ENCODE measurements around the gene BTBD9. TPM values are rescaled to one million over a fixed set of nuclear protein-coding genes. Genes with fewer than 3 reads are reported as not detected.

BTBD9 gene
- total RNA-seq, 5 donors from 2014 or later (not counting 1 experiment from before 2014, with no cell fraction given), result 29.3 to 67.7 (median 38.1) TPM

GRCh38 chr6:38378801-38379200 is 260.9 kb downstream of the BTBD9 start:
- H3K36me3 Mint-ChIP-seq, result no peaks in the 10 kb centered on the region
- H3K9me3 Mint-ChIP-seq, result no peaks in the 10 kb centered on the region
- Histone ChIP-seq H3K36me3 (ENCODE audit: control insufficient read depth in 2 of 2, extremely low read depth in 1 of 2, insufficient read depth in 1 of 2, low read length in 1 of 2) (no peaks in the 10 kb centered on the region), H3K27me3 (replicated peaks in 1 of 2; ENCODE audit: control insufficient read depth in 2 of 2, extremely low read depth in 1 of 2, insufficient read depth in 2 of 2, low read length in 1 of 2) (no peaks in the 10 kb centered on the region), H3K4me3 (ENCODE audit: control insufficient read depth in 1 of 2, extremely low read depth in 1 of 2, low read length in 1 of 2) (no peak overlapping the region), H3K27ac (ENCODE audit: low read length) (no peak overlapping the region), H3K4me1 (ENCODE audit: control insufficient read depth in 1 of 2, extremely low read depth in 1 of 2, insufficient read depth in 2 of 2, low read length in 2 of 2) (no peaks in the 10 kb centered on the region), H3K9me3 (no peaks in the 10 kb centered on the region)
- ChIA-PET CTCF (no interaction called here), POLR2A (no interaction called here)
- H3K27me3 Mint-ChIP-seq, result no peaks in the 10 kb centered on the region
- no CpG with 5 or more reads among the region's 7 CpGs for WGBS (ENCODE audit: insufficient coverage)
- DNase-seq, result no peak
- peaks cover 2 to 11% (median 3%) of the 10 kb centered on the region in 3 donors for H3K4me1 Mint-ChIP-seq
- no peak overlapping the region for H3K27ac Mint-ChIP-seq
- ATAC-seq (replicated peaks in 1 of 4), result no peak
- H3K4me3 Mint-ChIP-seq, result no peak overlapping the region

GRCh38 chr6:38375937-38376336 is 263.8 kb downstream of the BTBD9 start:
- H3K27me3 ChIP-seq (replicated peaks in 1 of 2; ENCODE audit: control insufficient read depth in 2 of 2, extremely low read depth in 1 of 2, insufficient read depth in 2 of 2, low read length in 1 of 2), result no peaks in the 10 kb centered on the region
- WGBS (ENCODE audit: insufficient coverage), result no CpG with 5 or more reads among the region's 2 CpGs
- Mint-ChIP-seq H3K9me3 (no peaks in the 10 kb centered on the region), H3K4me3 (no peak overlapping the region), H3K27me3 (no peaks in the 10 kb centered on the region), H3K36me3 (no peaks in the 10 kb centered on the region), H3K4me1 (peaks cover 2 to 11% (median 5%) of the 10 kb centered on the region in 3 donors), H3K27ac (no peak overlapping the region)
- CTCF ChIA-PET, result no interaction called here
- H3K9me3 ChIP-seq, result no peaks in the 10 kb centered on the region
- no peaks in the 10 kb centered on the region for H3K4me1 ChIP-seq (ENCODE audit: control insufficient read depth in 1 of 2, extremely low read depth in 1 of 2, insufficient read depth in 2 of 2, low read length in 2 of 2)
- no peak overlapping the region for H3K4me3 ChIP-seq (ENCODE audit: control insufficient read depth in 1 of 2, extremely low read depth in 1 of 2, low read length in 1 of 2)
- H3K27ac ChIP-seq (ENCODE audit: low read length), result no peak overlapping the region
- DNase-seq (no peak), ATAC-seq (replicated peaks in 1 of 4) (no peak)
- POLR2A ChIA-PET, result no interaction called here
- H3K36me3 ChIP-seq (ENCODE audit: control insufficient read depth in 2 of 2, extremely low read depth in 1 of 2, insufficient read depth in 1 of 2, low read length in 1 of 2), result no peaks in the 10 kb centered on the region

DNA sequence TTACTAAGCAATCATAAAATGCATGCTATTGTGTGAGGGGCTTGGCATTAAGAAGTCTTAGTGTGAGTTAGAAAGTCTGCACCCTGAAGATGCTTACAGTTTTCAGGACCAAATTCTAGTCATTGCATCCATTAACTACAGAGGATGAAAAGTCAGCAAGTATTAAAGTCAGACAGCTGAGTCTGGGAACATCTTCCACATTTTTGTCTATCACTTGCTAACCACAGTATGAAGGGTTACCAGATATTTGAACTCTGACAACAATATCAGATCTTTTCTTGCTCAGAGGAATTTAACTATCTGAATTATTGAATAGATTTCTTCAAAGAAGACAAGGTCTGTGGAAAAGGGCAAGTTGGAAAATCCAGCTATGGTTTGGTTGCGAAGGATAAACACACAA is 264.4 kb downstream of the BTBD9 start:
- Histone ChIP-seq H3K36me3 (ENCODE audit: control insufficient read depth in 2 of 2, extremely low read depth in 1 of 2, insufficient read depth in 1 of 2, low read length in 1 of 2) (no peaks in the 10 kb centered on the region), H3K9me3 (no peaks in the 10 kb centered on the region), H3K27me3 (replicated peaks in 1 of 2; ENCODE audit: control insufficient read depth in 2 of 2, extremely low read depth in 1 of 2, insufficient read depth in 2 of 2, low read length in 1 of 2) (no peaks in the 10 kb centered on the region), H3K4me3 (ENCODE audit: control insufficient read depth in 1 of 2, extremely low read depth in 1 of 2, low read length in 1 of 2) (no peak overlapping the region), H3K4me1 (ENCODE audit: control insufficient read depth in 1 of 2, extremely low read depth in 1 of 2, insufficient read depth in 2 of 2, low read length in 2 of 2) (no peaks in the 10 kb centered on the region), H3K27ac (ENCODE audit: low read length) (no peak overlapping the region)
- DNase-seq (no peak), ATAC-seq (replicated peaks in 1 of 4) (no peak)
- WGBS (ENCODE audit: insufficient coverage), result no CpG with 5 or more reads among the region's 1 CpG
- Mint-ChIP-seq H3K4me1 (peaks cover 3 to 11% (median 5%) of the 10 kb centered on the region in 3 donors), H3K27ac (no peak overlapping the region), H3K4me3 (no peak overlapping the region), H3K36me3 (no peaks in the 10 kb centered on the region), H3K27me3 (no peaks in the 10 kb centered on the region), H3K9me3 (no peaks in the 10 kb centered on the region)
- CTCF ChIA-PET, result no interaction called here
- POLR2A ChIA-PET, result no interaction called here

DNA sequence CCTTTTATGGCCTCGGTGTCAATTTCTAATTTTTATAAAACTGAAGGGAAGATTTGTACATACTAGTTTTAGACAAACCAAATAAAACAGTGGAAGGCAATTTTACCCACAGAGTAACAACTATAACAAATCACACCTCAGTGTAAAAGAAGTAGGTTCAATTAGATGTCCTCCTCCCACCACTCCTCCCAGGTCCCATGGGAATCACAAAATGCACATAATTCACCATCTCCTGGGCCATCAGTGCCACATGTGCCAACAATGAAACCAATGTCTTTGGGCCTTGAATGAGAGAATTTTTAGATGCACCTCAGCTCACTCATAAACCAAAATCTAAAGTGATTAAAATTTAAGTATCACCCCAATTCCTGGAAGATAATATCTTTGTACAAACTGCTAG is 267.8 kb downstream of the BTBD9 start:
- Mint-ChIP-seq H3K36me3 (peaks cover 10% of the 10 kb centered on the region), H3K9me3 (no peaks in the 10 kb centered on the region), H3K4me1 (peaks cover 0 to 5% (median 2%) of the 10 kb centered on the region in 3 donors), H3K27me3 (no peaks in the 10 kb centered on the region), H3K4me3 (no peak overlapping the region), H3K27ac (no peak overlapping the region)
- DNase-seq, result no peak
- Histone ChIP-seq H3K27me3 (replicated peaks in 1 of 2; ENCODE audit: control insufficient read depth in 2 of 2, extremely low read depth in 1 of 2, insufficient read depth in 2 of 2, low read length in 1 of 2) (no peaks in the 10 kb centered on the region), H3K4me1 (ENCODE audit: control insufficient read depth in 1 of 2, extremely low read depth in 1 of 2, insufficient read depth in 2 of 2, low read length in 2 of 2) (no peaks in the 10 kb centered on the region), H3K4me3 (ENCODE audit: control insufficient read depth in 1 of 2, extremely low read depth in 1 of 2, low read length in 1 of 2) (no peak overlapping the region), H3K9me3 (no peaks in the 10 kb centered on the region), H3K36me3 (ENCODE audit: control insufficient read depth in 2 of 2, extremely low read depth in 1 of 2, insufficient read depth in 1 of 2, low read length in 1 of 2) (no peaks in the 10 kb centered on the region), H3K27ac (ENCODE audit: low read length) (no peak overlapping the region)
- WGBS (ENCODE audit: insufficient coverage), result no CpG with 5 or more reads among the region's 1 CpG
- ChIA-PET POLR2A (no interaction called here), CTCF (no interaction called here)
- ATAC-seq (replicated peaks in 1 of 4), result no peak

DNA sequence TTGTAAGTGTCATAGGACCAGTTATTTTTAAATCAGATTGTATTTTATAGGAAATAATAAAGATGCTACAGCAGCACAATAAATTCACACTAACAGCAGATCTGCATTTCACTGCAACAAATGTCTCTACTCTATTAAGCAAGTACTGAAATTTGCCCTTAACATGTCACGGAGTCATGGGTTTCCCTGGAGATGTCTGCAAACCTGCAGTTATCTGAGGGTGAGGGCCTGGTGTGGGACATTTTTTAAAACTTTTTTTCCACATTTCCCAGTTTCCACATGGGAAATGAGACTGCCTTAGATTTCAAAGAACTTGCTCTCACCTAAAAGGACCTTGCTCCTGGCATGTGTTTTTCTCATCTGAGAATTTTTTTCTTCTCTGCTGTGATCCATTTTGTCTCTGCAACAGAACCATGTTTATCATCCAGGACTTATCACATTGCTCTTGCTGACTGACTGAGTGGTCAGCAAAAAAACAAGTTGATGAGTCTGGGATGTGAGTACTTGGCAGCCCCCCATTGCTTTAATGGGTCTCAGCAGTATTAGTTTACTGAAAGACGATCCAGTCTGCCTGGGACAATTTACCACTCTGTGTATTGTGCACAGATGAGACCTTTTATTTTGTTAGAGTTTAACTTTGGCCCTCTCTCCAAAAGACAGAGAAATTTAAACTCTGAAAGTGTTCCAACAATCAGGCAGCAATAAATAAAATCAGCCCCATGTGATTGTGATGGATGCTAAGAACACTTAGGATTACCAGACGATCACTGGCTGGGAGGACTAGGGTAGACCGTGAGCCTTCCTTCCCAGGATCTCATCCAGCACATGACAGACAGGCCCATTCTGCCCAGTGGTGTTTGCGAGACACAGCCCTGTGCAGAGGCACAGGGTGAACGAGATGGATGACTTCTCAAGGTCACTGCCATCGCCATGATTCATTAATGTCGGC is 268.8 kb downstream of the BTBD9 start:
- H3K4me3 Mint-ChIP-seq, result no peak overlapping the region
- Histone ChIP-seq H3K36me3 (ENCODE audit: control insufficient read depth in 2 of 2, extremely low read depth in 1 of 2, insufficient read depth in 1 of 2, low read length in 1 of 2) (no peaks in the 10 kb centered on the region), H3K4me1 (ENCODE audit: control insufficient read depth in 1 of 2, extremely low read depth in 1 of 2, insufficient read depth in 2 of 2, low read length in 2 of 2) (no peaks in the 10 kb centered on the region), H3K27ac (ENCODE audit: low read length) (no peak overlapping the region), H3K4me3 (ENCODE audit: control insufficient read depth in 1 of 2, extremely low read depth in 1 of 2, low read length in 1 of 2) (no peak overlapping the region), H3K9me3 (no peaks in the 10 kb centered on the region), H3K27me3 (replicated peaks in 1 of 2; ENCODE audit: control insufficient read depth in 2 of 2, extremely low read depth in 1 of 2, insufficient read depth in 2 of 2, low read length in 1 of 2) (no peaks in the 10 kb centered on the region)
- ChIA-PET POLR2A (interaction anchor here in 1 of 2 donors (0.6 kb wide), 1 partner anchor 552 kb away, joined by 4 read pairs; no protein-coding TSS in a partner anchor), CTCF (no interaction called here)
- DNase-seq (no peak), ATAC-seq (replicated peaks in 1 of 4) (no peak)
- no peak overlapping the region for H3K27ac Mint-ChIP-seq
- peaks cover 0 to 4% (median 2%) of the 10 kb centered on the region in 3 donors for H3K4me1 Mint-ChIP-seq
- H3K27me3 Mint-ChIP-seq, result no peaks in the 10 kb centered on the region
- 97% methylated on average over 4 of the region's 8 CpGs for WGBS (ENCODE audit: insufficient coverage)
- H3K9me3 Mint-ChIP-seq, result no peaks in the 10 kb centered on the region
- H3K36me3 Mint-ChIP-seq, result peaks cover 10% of the 10 kb centered on the region

- ChIA-PET CTCF (no interaction called here), POLR2A (no interaction called here)
- Mint-ChIP-seq H3K4me1 (peaks cover 2 to 7% (median 2%) of the 10 kb centered on the region in 3 donors), H3K27me3 (no peaks in the 10 kb centered on the region), H3K9me3 (no peaks in the 10 kb centered on the region), H3K36me3 (peaks cover 12% of the 10 kb centered on the region), H3K4me3 (no peak overlapping the region), H3K27ac (no peak overlapping the region)
- Histone ChIP-seq H3K4me3 (ENCODE audit: control insufficient read depth in 1 of 2, extremely low read depth in 1 of 2, low read length in 1 of 2) (no peak overlapping the region), H3K9me3 (no peaks in the 10 kb centered on the region), H3K36me3 (ENCODE audit: control insufficient read depth in 2 of 2, extremely low read depth in 1 of 2, insufficient read depth in 1 of 2, low read length in 1 of 2) (no peaks in the 10 kb centered on the region), H3K27me3 (replicated peaks in 1 of 2; ENCODE audit: control insufficient read depth in 2 of 2, extremely low read depth in 1 of 2, insufficient read depth in 2 of 2, low read length in 1 of 2) (no peaks in the 10 kb centered on the region), H3K27ac (ENCODE audit: low read length) (no peak overlapping the region), H3K4me1 (ENCODE audit: control insufficient read depth in 1 of 2, extremely low read depth in 1 of 2, insufficient read depth in 2 of 2, low read length in 2 of 2) (no peaks in the 10 kb centered on the region)
- no peak for ATAC-seq (replicated peaks in 1 of 4)
- DNase-seq, result no peak
These were observed 272.5 kb downstream of the BTBD9 start for GRCh38 chr6:38367231-38367630.

Data from T-cell (primary cell).